Muscle of leg (tissue), 16 donors: Measurements from ENCODE around the gene CSTF1. TPM values are rescaled to one million over a fixed set of nuclear protein-coding genes. Genes with fewer than 3 reads are reported as not detected.

ENCODE experiments used
- DNase-seq: peaks from one replicate; pipeline ENCODE4 v3.0.0; 2013
- H3K27ac ChIP-seq: one replicate; pipeline ENCODE4 v1.5.1; 2013; ENCODE audit warnings: mild to moderate bottlenecking, low read length, control low read depth
- H3K27me3 ChIP-seq: one replicate; pipeline ENCODE4 v1.6.1; 2013; ENCODE audit warnings: low read length; ENCODE audit not compliant: control insufficient read depth, insufficient read depth
- H3K36me3 ChIP-seq: one replicate; pipeline ENCODE4 v1.6.1; 2013; ENCODE audit warnings: low read length; ENCODE audit not compliant: control insufficient read depth, insufficient read depth
- H3K4me1 ChIP-seq: one replicate; pipeline ENCODE4 v1.6.1; 2013; ENCODE audit warnings: low read length; ENCODE audit not compliant: control insufficient read depth, insufficient read depth
- H3K4me3 ChIP-seq: one replicate; pipeline ENCODE4 v1.5.1; 2013; ENCODE audit warnings: low read length, control low read depth
- H3K9me3 ChIP-seq: replicated peaks from 2 replicates; pipeline ENCODE4 v1.6.1; 2013; ENCODE audit warnings: low read depth, low read length; ENCODE audit not compliant: control insufficient read depth
- WGBS: methylation state at CpG from one replicate; pipeline ENCODE4 v1.1.5; 2013; ENCODE audit warnings: missing lambda C conversion rate; ENCODE audit not compliant: insufficient coverage; 5-methylcytosine and 5-hydroxymethylcytosine counted together
- long read RNA-seq, 11 donors: transcript quantifications; one replicate each; lab custom pipeline, GENCODE V29; 2026
- polyA plus RNA-seq, 8 donors: library from polyadenylated mRNA; unstranded; fragments of 120-200 nt; gene quantifications; one replicate each; pipeline versions ENCODE4 v1.2.1 to v1.2.3, GENCODE V29; 2013; ENCODE audit warnings: inconsistent platforms in 1 of 8, low replicate concordance in 1 of 8; ENCODE audit not compliant: insufficient read length in 8 of 8, insufficient read depth in 1 of 8
- total RNA-seq: library from RNA; stranded (reverse); fragments of 120-200 nt; gene quantifications from one replicate; pipeline ENCODE4 v1.2.4, GENCODE V29; 2013

Gene CSTF1
- total RNA-seq = 30.9 TPM
- polyA plus RNA-seq = 10 to 100 TPM; 23.6 to 31.3 (median 27.6) TPM
- long read RNA-seq, donor 1, full-length matches to known transcripts = 2 of 2 reads
- long read RNA-seq, donor 1, partial matches to known transcripts = 0 of 2 reads
- long read RNA-seq, donor 1, other reads (novel, unspliced or antisense) = 0 of 2 reads
- long read RNA-seq, donor 2, partial matches to known transcripts = 0 of 1 reads
- long read RNA-seq, donor 2, other reads (novel, unspliced or antisense) = 0 of 1 reads
- long read RNA-seq, donor 3, full-length matches to known transcripts = 7 of 15 reads
- long read RNA-seq, donor 3, partial matches to known transcripts = 8 of 15 reads
- long read RNA-seq, donor 3, other reads (novel, unspliced or antisense) = 0 of 15 reads
- long read RNA-seq, donor 4, partial matches to known transcripts = 0 of 1 reads
- long read RNA-seq, donor 4, other reads (novel, unspliced or antisense) = 0 of 1 reads
- long read RNA-seq, donor 5, full-length matches to known transcripts = 18 of 26 reads
- long read RNA-seq, donor 5, partial matches to known transcripts = 0 of 26 reads
- long read RNA-seq, donor 5, other reads (novel, unspliced or antisense) = 8 of 26 reads
- long read RNA-seq, donor 6, full-length matches to known transcripts = 6 of 15 reads
- long read RNA-seq, donor 6, partial matches to known transcripts = 9 of 15 reads
- long read RNA-seq, donor 6, other reads (novel, unspliced or antisense) = 0 of 15 reads
- long read RNA-seq, donor 7, full-length matches to known transcripts = 6 of 6 reads
- long read RNA-seq, donor 7, partial matches to known transcripts = 0 of 6 reads
- long read RNA-seq, donor 7, other reads (novel, unspliced or antisense) = 0 of 6 reads
- long read RNA-seq, donor 8, full-length matches to known transcripts = 4 of 4 reads
- long read RNA-seq, donor 8, partial matches to known transcripts = 0 of 4 reads
- long read RNA-seq, donor 8, other reads (novel, unspliced or antisense) = 0 of 4 reads
- long read RNA-seq, donor 9, full-length matches to known transcripts = 4 of 4 reads
- long read RNA-seq, donor 9, partial matches to known transcripts = 0 of 4 reads
- long read RNA-seq, donor 9, other reads (novel, unspliced or antisense) = 0 of 4 reads
- long read RNA-seq, donor 10, full-length matches to known transcripts = 7 of 7 reads
- long read RNA-seq, donor 10, partial matches to known transcripts = 0 of 7 reads
- long read RNA-seq, donor 10, other reads (novel, unspliced or antisense) = 0 of 7 reads
- long read RNA-seq, donor 11, full-length matches to known transcripts = 5 of 5 reads
- long read RNA-seq, donor 11, partial matches to known transcripts = 0 of 5 reads
- long read RNA-seq, donor 11, other reads (novel, unspliced or antisense) = 0 of 5 reads

- WGBS = under 1% methylated on average over 53 of the region's 53 CpGs
- no peaks in the 10 kb centered on the region for H3K9me3 ChIP-seq
- H3K36me3 ChIP-seq = peaks cover 30% of the 10 kb centered on the region
- peak within 1 kb of the TSS; percentile 95 for H3K27ac ChIP-seq
- peaks cover 14% of the 10 kb centered on the region for H3K4me1 ChIP-seq
- DNase-seq = peak; percentile 100
- no peaks in the 10 kb centered on the region for H3K27me3 ChIP-seq
- H3K4me3 ChIP-seq = peak within 1 kb of the TSS; percentile 71
Measured at GRCh38 chr20:56392132-56392880, at the start of gene CSTF1, which contains the start of gene AURKA. Gene CSTF1, plus strand, starts transcription at chr20:56392645. Its CDS starts 2,908 bp downstream, at chr20:56395553. Gene AURKA, minus strand, starts transcription at chr20:56392215. Its CDS starts 4,018 bp downstream, at chr20:56388197.

GRCh38 chr20:56342783-56343182 lies 49.7 kb upstream of the CSTF1 start:
- Histone ChIP-seq H3K36me3 (no peaks in the 10 kb centered on the region), H3K27me3 (peaks cover 39% of the 10 kb centered on the region)
- 78% methylated on average over 2 of the region's 3 CpGs for WGBS

DNA sequence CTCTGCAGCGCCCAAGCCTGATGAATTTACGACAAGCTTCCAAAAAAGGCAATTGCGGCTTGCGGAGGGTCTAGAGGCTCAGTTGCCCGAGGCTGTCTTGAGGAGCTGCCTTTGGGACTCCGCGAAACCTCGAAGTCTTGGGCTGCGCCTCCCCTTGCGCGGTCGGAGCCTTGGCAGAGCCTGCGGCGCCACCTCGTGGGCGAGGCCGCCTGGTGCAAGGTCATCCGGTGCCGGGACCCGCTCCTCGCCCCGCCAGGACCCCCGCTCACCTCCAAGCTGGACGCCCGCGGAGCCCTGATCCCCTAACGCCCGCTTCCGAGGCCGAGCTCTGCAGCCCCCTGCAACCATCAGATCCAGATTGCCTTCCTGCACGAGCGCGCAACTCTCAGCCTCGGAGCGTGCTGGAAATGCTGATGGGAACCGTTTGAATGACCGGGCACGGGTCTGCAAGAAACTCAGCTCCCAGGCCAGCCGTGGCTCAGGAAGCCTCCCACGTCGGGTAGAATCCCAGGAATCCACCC lies 48.5 kb upstream of the CSTF1 start:
- Histone ChIP-seq H3K9me3 (no peaks in the 10 kb centered on the region), H3K4me3 (no peak overlapping the region), H3K27ac (no peak overlapping the region), H3K27me3 (peaks cover 39% of the 10 kb centered on the region), H3K36me3 (no peaks in the 10 kb centered on the region), H3K4me1 (no peaks in the 10 kb centered on the region)
- WGBS = 1% methylated on average over 41 of the region's 41 CpGs
- no peak for DNase-seq

More at GRCh38 chr20:56342783-56343182, 49.7 kb upstream of the CSTF1 start:
- H3K27ac ChIP-seq = no peak overlapping the region
- H3K4me1 ChIP-seq = no peaks in the 10 kb centered on the region
- no peaks in the 10 kb centered on the region for H3K9me3 ChIP-seq
- H3K4me3 ChIP-seq = no peak overlapping the region
- DNase-seq = no peak

DNA sequence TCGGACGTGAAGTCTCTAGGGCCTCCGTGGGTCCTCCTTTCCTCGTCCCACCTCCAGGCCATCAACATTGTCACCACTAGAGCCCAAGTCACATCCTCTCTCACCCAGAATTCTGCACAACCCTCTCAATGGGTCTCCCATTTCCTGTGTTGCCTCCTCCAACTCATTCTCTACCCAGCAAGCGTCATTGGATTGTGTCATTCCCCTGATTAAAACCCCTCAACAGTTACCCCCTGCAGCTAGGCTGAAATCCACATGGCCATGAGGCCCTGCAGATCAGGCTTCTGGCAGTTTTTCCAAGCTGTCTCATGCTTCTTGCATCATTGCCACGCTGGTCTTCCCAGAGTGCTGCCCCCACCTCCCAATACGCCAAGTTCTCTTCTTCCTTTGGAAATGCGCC lies 46.5 kb upstream of the CSTF1 start:
- Histone ChIP-seq H3K36me3 (no peaks in the 10 kb centered on the region), H3K27ac (no peak overlapping the region), H3K9me3 (no peaks in the 10 kb centered on the region), H3K27me3 (peaks cover 39% of the 10 kb centered on the region), H3K4me3 (no peak overlapping the region), H3K4me1 (no peaks in the 10 kb centered on the region)
- 81% methylated on average over 8 of the region's 8 CpGs for WGBS
- DNase-seq = no peak

DNA sequence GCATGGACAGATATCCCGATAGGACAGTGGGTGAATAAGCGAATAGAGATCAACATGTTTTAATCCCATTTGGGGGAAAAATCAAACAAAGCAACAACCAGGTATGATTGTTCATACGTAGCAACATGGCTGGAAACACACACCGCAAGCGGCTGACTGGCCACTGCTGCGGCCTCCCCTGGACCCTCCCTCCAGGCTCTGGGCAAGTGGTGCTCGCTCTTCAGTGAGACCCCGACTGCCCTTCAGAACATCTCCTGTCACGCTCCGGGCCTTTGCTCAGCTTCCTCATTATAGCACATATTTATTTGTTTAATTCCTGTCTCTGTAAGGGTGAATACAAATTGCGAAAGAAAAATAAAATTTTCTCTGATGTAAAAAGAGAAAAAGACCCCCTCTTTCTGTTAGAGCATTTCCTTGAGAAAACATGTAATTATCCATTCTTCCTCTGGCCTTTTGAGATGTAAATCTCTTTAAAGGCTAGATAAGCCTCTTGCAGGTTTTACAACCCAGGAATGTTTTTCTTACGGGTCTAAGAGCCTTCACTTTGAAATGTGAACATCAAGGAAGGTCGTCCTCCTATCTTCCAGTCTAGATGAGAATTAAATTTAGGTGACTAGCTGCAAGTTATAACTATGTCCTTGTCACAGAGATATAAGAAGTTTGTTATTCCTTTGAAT lies 44.7 kb upstream of the CSTF1 start:
- Histone ChIP-seq H3K9me3 (no peaks in the 10 kb centered on the region), H3K4me1 (no peaks in the 10 kb centered on the region), H3K27me3 (peaks cover 33% of the 10 kb centered on the region), H3K27ac (no peak overlapping the region), H3K36me3 (no peaks in the 10 kb centered on the region), H3K4me3 (no peak overlapping the region)
- no peak for DNase-seq
- 41% methylated on average over 5 of the region's 13 CpGs for WGBS

GRCh38 chr20:56348305-56348693 lies 44.1 kb upstream of the CSTF1 start:
- H3K9me3 ChIP-seq = no peaks in the 10 kb centered on the region
- H3K27me3 ChIP-seq = peaks cover 28% of the 10 kb centered on the region
- no peak for DNase-seq
- H3K27ac ChIP-seq = no peak overlapping the region
- WGBS = 0% methylated on average over 1 of the region's 5 CpGs
- no peak overlapping the region for H3K4me3 ChIP-seq
- H3K36me3 ChIP-seq = no peaks in the 10 kb centered on the region
- no peaks in the 10 kb centered on the region for H3K4me1 ChIP-seq

DNA sequence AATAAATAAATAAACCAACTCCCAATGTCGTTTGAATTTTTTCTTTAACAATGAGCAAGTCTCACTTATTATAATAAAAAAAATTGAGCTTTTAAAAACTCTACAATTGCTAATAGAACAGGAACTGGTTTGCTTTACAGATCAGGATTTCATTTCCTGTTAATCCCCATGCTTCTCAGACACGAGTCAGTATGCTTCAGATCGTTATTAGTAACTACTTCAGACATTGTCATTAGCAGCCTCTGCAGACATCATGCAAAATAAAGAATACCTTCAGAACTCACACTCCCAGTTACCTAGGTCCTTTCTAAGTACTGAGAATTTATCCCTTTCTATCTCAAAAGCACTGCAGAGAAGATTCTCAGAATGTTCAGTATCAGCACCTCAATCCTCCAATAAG lies 43.7 kb upstream of the CSTF1 start:
- H3K27me3 ChIP-seq = peaks cover 24% of the 10 kb centered on the region
- no peaks in the 10 kb centered on the region for H3K36me3 ChIP-seq
- no peaks in the 10 kb centered on the region for H3K9me3 ChIP-seq
- 0% methylated on average over 2 of the region's 3 CpGs for WGBS
- no peak for DNase-seq
- no peak overlapping the region for H3K27ac ChIP-seq
- H3K4me3 ChIP-seq = no peak overlapping the region
- no peaks in the 10 kb centered on the region for H3K4me1 ChIP-seq

GRCh38 chr20:56350842-56351241 lies 41.6 kb upstream of the CSTF1 start:
- H3K36me3 ChIP-seq = no peaks in the 10 kb centered on the region
- peaks cover 6% of the 10 kb centered on the region for H3K27me3 ChIP-seq
- WGBS = no CpG with 5 or more reads among the region's 2 CpGs
- no peaks in the 10 kb centered on the region for H3K4me1 ChIP-seq
- no peaks in the 10 kb centered on the region for H3K9me3 ChIP-seq
- DNase-seq = no peak
- no peak overlapping the region for H3K4me3 ChIP-seq
- no peak overlapping the region for H3K27ac ChIP-seq
